ENCODE results near the gene DLGAP1.

DNA sequence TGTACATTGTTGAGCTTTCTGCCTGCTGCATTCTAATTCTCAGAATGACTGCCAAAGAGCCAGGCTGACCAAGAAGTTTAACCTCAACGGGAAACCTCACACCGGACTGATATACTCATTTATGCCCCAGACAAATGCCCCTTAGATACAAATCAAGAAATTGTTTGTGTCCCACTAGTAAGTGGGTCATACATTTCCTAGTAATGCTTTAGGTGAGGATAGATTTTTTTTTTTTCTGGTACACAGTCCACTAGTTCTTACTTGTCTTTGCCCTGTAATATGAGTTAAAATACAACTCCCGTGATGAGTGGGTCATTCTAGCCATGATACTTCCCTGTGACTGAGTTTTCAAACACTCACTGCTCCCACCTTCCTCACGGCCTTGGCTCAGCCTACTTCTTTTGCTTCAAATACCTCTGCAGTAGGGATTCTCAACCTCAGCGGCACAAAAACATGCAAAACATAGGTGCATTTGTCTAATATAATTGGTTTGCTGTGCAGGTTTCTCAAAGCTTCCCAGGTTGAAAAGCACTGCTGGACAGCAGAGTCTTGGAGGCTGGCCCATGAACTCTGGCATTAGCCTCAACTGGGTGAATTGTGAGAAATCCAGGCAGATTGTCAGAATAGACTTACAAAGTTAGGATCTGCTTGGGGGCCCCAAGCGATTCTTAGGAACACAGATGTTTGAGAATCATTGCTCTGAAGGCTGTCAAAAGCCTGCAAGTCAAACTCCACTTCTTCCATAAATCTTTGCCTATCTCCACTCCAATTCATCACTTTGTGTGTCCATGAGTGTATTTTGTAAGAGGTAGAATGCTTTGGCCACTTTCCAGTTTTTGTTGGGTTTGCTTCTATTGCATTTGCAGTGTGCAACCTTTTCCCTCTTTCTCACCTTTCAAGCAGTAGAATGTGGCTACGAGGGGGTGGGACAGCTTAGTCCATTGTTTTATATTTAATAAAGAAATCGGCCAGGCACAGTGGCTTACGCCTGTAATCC lies 969.7 kb downstream of the DLGAP1 start:
- TF ChIP-seq, protein P1, sequence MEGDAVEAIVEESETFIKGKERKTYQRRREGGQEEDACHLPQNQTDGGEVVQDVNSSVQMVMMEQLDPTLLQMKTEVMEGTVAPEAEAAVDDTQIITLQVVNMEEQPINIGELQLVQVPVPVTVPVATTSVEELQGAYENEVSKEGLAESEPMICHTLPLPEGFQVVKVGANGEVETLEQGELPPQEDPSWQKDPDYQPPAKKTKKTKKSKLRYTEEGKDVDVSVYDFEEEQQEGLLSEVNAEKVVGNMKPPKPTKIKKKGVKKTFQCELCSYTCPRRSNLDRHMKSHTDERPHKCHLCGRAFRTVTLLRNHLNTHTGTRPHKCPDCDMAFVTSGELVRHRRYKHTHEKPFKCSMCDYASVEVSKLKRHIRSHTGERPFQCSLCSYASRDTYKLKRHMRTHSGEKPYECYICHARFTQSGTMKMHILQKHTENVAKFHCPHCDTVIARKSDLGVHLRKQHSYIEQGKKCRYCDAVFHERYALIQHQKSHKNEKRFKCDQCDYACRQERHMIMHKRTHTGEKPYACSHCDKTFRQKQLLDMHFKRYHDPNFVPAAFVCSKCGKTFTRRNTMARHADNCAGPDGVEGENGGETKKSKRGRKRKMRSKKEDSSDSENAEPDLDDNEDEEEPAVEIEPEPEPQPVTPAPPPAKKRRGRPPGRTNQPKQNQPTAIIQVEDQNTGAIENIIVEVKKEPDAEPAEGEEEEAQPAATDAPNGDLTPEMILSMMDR (IDR thresholded peaks at IDR 0.05; ENCODE audit: low read depth, low read length) = no peak
- TF ChIP-seq POLR2A (IDR thresholded peaks at IDR 0.05; ENCODE audit: extremely low read depth, insufficient read length) (no peak), MYC (IDR thresholded peaks at IDR 0.05; ENCODE audit: low read depth, low read length) (no peak)
- TF ChIP-seq, protein P2, sequence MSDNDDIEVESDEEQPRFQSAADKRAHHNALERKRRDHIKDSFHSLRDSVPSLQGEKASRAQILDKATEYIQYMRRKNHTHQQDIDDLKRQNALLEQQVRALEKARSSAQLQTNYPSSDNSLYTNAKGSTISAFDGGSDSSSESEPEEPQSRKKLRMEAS (IDR thresholded peaks at IDR 0.05; ENCODE audit: low read depth, low read length) = no peak

Data from NB4 (cell line).